Liver (tissue), 9 donors: ENCODE data around the gene RAC2. TPM values are rescaled to one million over a fixed set of nuclear protein-coding genes. Genes with fewer than 3 reads are reported as not detected.

ENCODE experiments used
- DNase-seq: peaks from one replicate; pipeline ENCODE4 v3.0.0-alpha.2; 2017; ENCODE audit warnings: low spot score
- H3K27ac ChIP-seq, 2 donors: one replicate each; pipeline ENCODE4 v1.7.0; 2013; ENCODE audit warnings: inconsistent platforms in 2 of 2, low read length in 2 of 2, control low read depth in 1 of 2, low read depth in 1 of 2, mild to moderate bottlenecking in 1 of 2
- H3K27me3 ChIP-seq, 4 donors: one replicate each; pipeline versions ENCODE4 v1.6.1 to v1.7.0; 2013; ENCODE audit warnings: low read length in 3 of 4, inconsistent platforms in 1 of 4, mild to moderate bottlenecking in 1 of 4, moderate library complexity in 1 of 4; ENCODE audit not compliant: control insufficient read depth in 4 of 4, insufficient read depth in 4 of 4
- H3K36me3 ChIP-seq, 4 donors: one replicate each; pipeline versions ENCODE4 v1.6.1 to v1.7.0; 2013; ENCODE audit warnings: low read length in 3 of 4, mild to moderate bottlenecking in 3 of 4, low read depth in 1 of 4, moderate library complexity in 1 of 4; ENCODE audit not compliant: control insufficient read depth in 4 of 4, insufficient read depth in 3 of 4
- H3K4me1 ChIP-seq, 4 donors: one replicate each; pipeline versions ENCODE4 v1.6.1 to v1.7.0; 2013; ENCODE audit warnings: low read length in 3 of 4, mild to moderate bottlenecking in 3 of 4, moderate library complexity in 1 of 4; ENCODE audit not compliant: control insufficient read depth in 4 of 4, insufficient read depth in 4 of 4
- H3K4me3 ChIP-seq, 3 donors: one replicate each; pipeline versions ENCODE4 v1.6.1 to v1.7.0; 2013; ENCODE audit warnings: low read length in 3 of 3, control low read depth in 1 of 3, low read depth in 1 of 3, mild to moderate bottlenecking in 1 of 3
- H3K9ac ChIP-seq, 2 donors: one replicate each; pipeline ENCODE4 v1.7.0; 2013; ENCODE audit warnings: low read length in 2 of 2, mild to moderate bottlenecking in 2 of 2, moderate library complexity in 2 of 2, control low read depth in 1 of 2, low read depth in 1 of 2
- H3K9me3 ChIP-seq, 4 donors: one replicate each; pipeline versions ENCODE4 v1.6.1 to v1.7.0; 2013; ENCODE audit warnings: low read length in 3 of 4; ENCODE audit not compliant: control insufficient read depth in 4 of 4
- ATF3 ChIP-seq: IDR thresholded peaks from 2 replicates; pipeline ENCODE4 v1.6.1; 2016; ENCODE audit warnings: antibody characterized with exemption
- CTCF ChIP-seq: fragments of 150-350 bp; IDR thresholded peaks from 2 replicates; pipeline ENCODE4 v1.5.1; 2017; ENCODE audit warnings: improper control_type of control experiment, low read depth, low read length; ENCODE audit not compliant: missing input control
- EGR1 ChIP-seq, 2 donors: IDR thresholded peaks; 2 replicates each; pipeline ENCODE4 v1.6.1; 2016 to 2018; ENCODE audit warnings: antibody characterized with exemption in 2 of 2, low read depth in 2 of 2
- FOXA1 ChIP-seq: IDR thresholded peaks from 2 replicates; pipeline ENCODE4 v1.6.1; 2016; ENCODE audit warnings: antibody characterized with exemption
- FOXA2 ChIP-seq: IDR thresholded peaks from 2 replicates; pipeline ENCODE4 v1.6.1; 2016; ENCODE audit warnings: antibody characterized with exemption
- GABPA ChIP-seq, 2 donors: IDR thresholded peaks in 1 of 2; conservative IDR thresholded peaks in 1 of 2; 2 replicates each; pipeline ENCODE4 v1.6.1; 2016; ENCODE audit warnings: antibody characterized with exemption in 2 of 2, mild to moderate bottlenecking in 1 of 2, moderate library complexity in 1 of 2
- HNF4A ChIP-seq, 2 donors: conservative IDR thresholded peaks; 2 replicates each; pipeline ENCODE4 v1.6.1; 2016; ENCODE audit warnings: antibody characterized with exemption in 2 of 2, mild to moderate bottlenecking in 2 of 2
- HNF4G ChIP-seq: IDR thresholded peaks from 2 replicates; pipeline ENCODE4 v1.6.1; 2016; ENCODE audit warnings: antibody characterized with exemption
- JUND ChIP-seq, 2 donors: IDR thresholded peaks; 2 replicates each; pipeline ENCODE4 v1.6.1; 2016; ENCODE audit warnings: antibody characterized with exemption in 2 of 2
- MAX ChIP-seq: IDR thresholded peaks from 2 replicates; pipeline ENCODE4 v1.6.1; 2016; ENCODE audit warnings: antibody characterized with exemption
- NR2F2 ChIP-seq: IDR thresholded peaks from 2 replicates; pipeline ENCODE4 v1.6.1; 2016; ENCODE audit warnings: antibody characterized with exemption
- RAD21 ChIP-seq, 2 donors: IDR thresholded peaks; 2 replicates each; pipeline ENCODE4 v1.6.1; 2016; ENCODE audit warnings: antibody characterized with exemption in 2 of 2, mild to moderate bottlenecking in 2 of 2
- RXRA ChIP-seq, 2 donors: IDR thresholded peaks; 2 replicates each; pipeline ENCODE4 v1.6.1; 2017 to 2018; ENCODE audit warnings: antibody characterized with exemption in 2 of 2, mild to moderate bottlenecking in 1 of 2
- TAF1 ChIP-seq: conservative IDR thresholded peaks from 2 replicates; pipeline ENCODE4 v1.6.1; 2016; ENCODE audit warnings: antibody characterized with exemption, mild to moderate bottlenecking
- YY1 ChIP-seq: IDR thresholded peaks from 2 replicates; pipeline ENCODE4 v1.6.1; 2016; ENCODE audit warnings: antibody characterized with exemption, mild to moderate bottlenecking
- ZBTB33 ChIP-seq: IDR thresholded peaks from 2 replicates; pipeline ENCODE4 v1.6.1; 2016; ENCODE audit warnings: antibody characterized with exemption
- WGBS: extraction: QIAGEN DNeasy Blood & Tissue Kit; methylation state at CpG from one replicate; pipeline ENCODE4 v1.1.7; 2013; 5-methylcytosine and 5-hydroxymethylcytosine counted together
- polyA plus RNA-seq, 2 donors: library from polyadenylated mRNA; stranded (reverse) in 1 of 2; unstranded in 1 of 2; fragments of 200-250 nt in 1 of 2; fragments of >200 nt in 1 of 2; fragmentation: Nextera tagmentation in 1 of 2; extraction: Ambion mirVana in 1 of 2; gene quantifications; one replicate each; pipeline versions ENCODE4 v1.2.1 to v1.2.3, GENCODE V29; 2013 to 2015
- total RNA-seq, 2 donors: library from RNA; depleted of rRNA; stranded (reverse); fragments of >200 nt; gene quantifications; one replicate each; pipeline ENCODE4 v1.2.3, GENCODE V29; 2014
- donor health status: healthy.
- donor health status: healthy.
- donor health status: healthy.
- donor health status: healthy.
- donor health status: healthy.

Gene RAC2
- total and polyA plus RNA-seq, 4 donors = 4.0 to 15.0 (median 7.4) TPM

- Histone ChIP-seq H3K27me3 (no peaks in the 10 kb centered on the region), H3K27ac (no peak overlapping the region)
- WGBS = 76% methylated on average over 7 of the region's 7 CpGs
Observed at GRCh38 chr22:37281195-37281594, 37.1 kb upstream of the RAC2 start.

DNA sequence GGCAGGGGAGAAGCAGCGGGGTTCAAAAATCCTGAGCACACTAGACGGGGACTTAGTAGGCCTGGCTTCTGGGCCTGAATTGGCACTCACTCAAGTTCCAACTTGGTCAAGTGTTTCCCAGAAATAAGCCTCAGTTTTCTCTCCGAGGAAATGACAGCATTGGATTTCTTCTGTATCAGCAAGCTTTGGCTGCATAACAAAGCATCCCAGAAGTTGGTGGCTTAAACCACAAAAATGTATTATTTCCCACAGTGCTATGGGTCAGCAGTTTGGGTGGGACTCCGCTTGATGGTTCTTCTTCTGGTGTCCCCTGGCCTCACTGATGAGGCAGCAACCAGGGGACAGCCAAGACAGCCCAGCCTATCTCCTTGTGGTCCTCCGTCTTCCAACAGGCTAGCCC is 36.6 kb upstream of the RAC2 start:
- DNase-seq = no peak
- H3K36me3 ChIP-seq = no peaks in the 10 kb centered on the region
- H3K4me3 ChIP-seq = no peak overlapping the region
- WGBS = 94% methylated on average over 5 of the region's 5 CpGs
- no peak for TF ChIP-seq FOXA2
- no peak for TF ChIP-seq TAF1
- no peak for TF ChIP-seq HNF4A (conservative IDR thresholded peaks at IDR 0.05)
- H3K4me1 ChIP-seq = no peaks in the 10 kb centered on the region
- no peaks in the 10 kb centered on the region for H3K27me3 ChIP-seq
- no peaks in the 10 kb centered on the region for H3K9me3 ChIP-seq
- H3K27ac ChIP-seq = no peak overlapping the region
- H3K9ac ChIP-seq = no peak overlapping the region

More at GRCh38 chr22:37281195-37281594, 37.1 kb upstream of the RAC2 start:
- no peak for DNase-seq
- no peaks in the 10 kb centered on the region for H3K9me3 ChIP-seq
- TF ChIP-seq GABPA (IDR thresholded peaks at IDR 0.05 in 1 of 2, conservative IDR thresholded peaks at IDR 0.05 in 1 of 2) (no peak), TAF1 (no peak), RAD21 (IDR thresholded peaks at IDR 0.05) (no peak), ZBTB33 (no peak), ATF3 (no peak), HNF4A (conservative IDR thresholded peaks at IDR 0.05) (no peak), HNF4G (no peak)
- no peaks in the 10 kb centered on the region for H3K4me1 ChIP-seq
- no peak overlapping the region for H3K4me3 ChIP-seq
- no peaks in the 10 kb centered on the region for H3K36me3 ChIP-seq
- H3K9ac ChIP-seq = no peak overlapping the region

- H3K4me1 ChIP-seq = no peaks in the 10 kb centered on the region
Observed at GRCh38 chr22:37279331-37280181, 35.5 kb upstream of the RAC2 start.

GRCh38 chr22:37278261-37278660 is 34.2 kb upstream of the RAC2 start:
- no peak overlapping the region for H3K27ac ChIP-seq

More at GRCh38 chr22:37279331-37280181, 35.5 kb upstream of the RAC2 start:
- WGBS = 76% methylated on average over 17 of the region's 17 CpGs
- Histone ChIP-seq H3K36me3 (no peaks in the 10 kb centered on the region), H3K9ac (no peak overlapping the region), H3K27ac (no peak overlapping the region), H3K4me3 (no peak overlapping the region), H3K9me3 (no peaks in the 10 kb centered on the region), H3K27me3 (no peaks in the 10 kb centered on the region)
- TF ChIP-seq NR2F2 (no peak), YY1 (no peak), EGR1 (IDR thresholded peaks at IDR 0.05; ENCODE audit: low read depth in 2 of 2) (no peak), FOXA1 (no peak)
- DNase-seq = no peak

More at GRCh38 chr22:37278261-37278660, 34.2 kb upstream of the RAC2 start:
- WGBS = 59% methylated on average over 5 of the region's 5 CpGs
- Histone ChIP-seq H3K9ac (no peak overlapping the region), H3K9me3 (no peaks in the 10 kb centered on the region), H3K4me1 (no peaks in the 10 kb centered on the region), H3K4me3 (no peak overlapping the region), H3K36me3 (no peaks in the 10 kb centered on the region), H3K27me3 (no peaks in the 10 kb centered on the region)
- TF ChIP-seq ZBTB33 (no peak), JUND (IDR thresholded peaks at IDR 0.05) (no peak), FOXA1 (no peak), TAF1 (no peak), MAX (no peak), YY1 (no peak), RXRA (IDR thresholded peaks at IDR 0.05) (no peak), CTCF (no peak)
- DNase-seq = no peak
